RKO (cell line): ENCODE results near the gene SLC51B.
"Not testable (repeated sequence)": the region's sequence is repeated elsewhere in the genome, so short reads cannot be mapped to it uniquely, and the experiment has no call there.

Source experiments
- DNase-seq: peaks from one replicate; pipeline ENCODE4 v3.0.0-alpha.2; 2016; ENCODE audit warnings: low spot score

Gene SLC51B

GRCh38 chr15:65066635-65067316, 21.6 kb downstream of the SLC51B start:
- DNase-seq, result no peak

GRCh38 chr15:65067317-65067644, 22.1 kb downstream of the SLC51B start:
- no peak for DNase-seq

- DNase-seq, result no peak
Measured at GRCh38 chr15:65067645-65068402, 22.6 kb downstream of the SLC51B start, which contains the start of gene RASL12. Gene RASL12, minus strand, starts transcription at chr15:65067991. Its CDS starts 156 bp downstream, at chr15:65067835.

GRCh38 chr15:65068403-65068788, 23.2 kb downstream of the SLC51B start:
- DNase-seq, result no peak

GRCh38 chr15:65069179-65069578, 24.0 kb downstream of the SLC51B start:
- DNase-seq, result no peak

GRCh38 chr15:65069779-65070546, 24.8 kb downstream of the SLC51B start:
- DNase-seq, result no peak

- no peak for DNase-seq
Measured at GRCh38 chr15:65071381-65071811, 26.2 kb downstream of the SLC51B start.

- no peak for DNase-seq
Measured at GRCh38 chr15:65072027-65072426, 26.8 kb downstream of the SLC51B start.

GRCh38 chr15:65072617-65073016, 27.4 kb downstream of the SLC51B start:
- no peak for DNase-seq

GRCh38 chr15:65074946-65075345, 29.8 kb downstream of the SLC51B start:
- not testable (repeated sequence) for DNase-seq

- DNase-seq, result not testable (repeated sequence)
Measured at GRCh38 chr15:65075607-65076395, 30.6 kb downstream of the SLC51B start.

GRCh38 chr15:65076486-65077290, 31.5 kb downstream of the SLC51B start, which contains the start of gene KBTBD13:
Gene KBTBD13, plus strand, starts transcription at chr15:65076746. Its CDS starts 70 bp downstream, at chr15:65076816.
- DNase-seq, result no peak

- DNase-seq, result no peak
Measured at GRCh38 chr15:65077291-65077980, 32.2 kb downstream of the SLC51B start.

- no peak for DNase-seq
Measured at GRCh38 chr15:65077981-65078352, 32.8 kb downstream of the SLC51B start.

GRCh38 chr15:65079580-65079979, 34.4 kb downstream of the SLC51B start:
- DNase-seq, result no peak

- no peak for DNase-seq
Measured at GRCh38 chr15:65081270-65081669, 36.1 kb downstream of the SLC51B start.

GRCh38 chr15:65081758-65082157, 36.6 kb downstream of the SLC51B start:
- DNase-seq, result no peak

GRCh38 chr15:65082303-65082953, 37.2 kb downstream of the SLC51B start:
- no peak for DNase-seq

- DNase-seq, result no peak
Measured at GRCh38 chr15:65083262-65083701, 38.1 kb downstream of the SLC51B start.
